ENCODE data around the gene PAFAH1B1.

DNA sequence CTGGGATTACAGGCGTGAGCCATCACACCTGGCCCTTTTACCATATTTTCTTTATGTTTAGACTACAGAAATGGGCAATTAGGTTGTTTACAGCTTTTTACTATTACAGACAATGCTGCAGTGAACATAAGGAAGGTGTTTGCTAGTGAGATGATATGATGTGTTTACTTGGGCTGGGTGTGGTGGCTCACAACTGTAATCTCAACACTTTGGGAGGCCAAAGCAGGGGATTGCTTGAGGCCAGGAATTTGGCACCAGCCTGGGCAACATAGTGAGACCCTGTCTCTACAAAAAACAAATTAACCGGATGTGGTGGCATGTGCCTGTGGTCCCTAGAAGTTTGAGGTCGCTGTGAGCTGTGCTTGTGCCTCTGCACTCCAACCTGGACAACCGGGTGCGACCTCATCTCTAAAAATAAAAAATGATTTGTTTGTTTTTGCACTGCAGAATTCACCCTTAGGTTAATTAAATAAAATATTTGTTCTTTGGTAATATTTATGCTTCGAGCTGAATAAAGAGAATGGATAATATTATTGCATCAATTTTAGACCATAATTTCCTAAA lies 15.0 kb downstream of the PAFAH1B1 start:
- TF ChIP-seq, protein P1, sequence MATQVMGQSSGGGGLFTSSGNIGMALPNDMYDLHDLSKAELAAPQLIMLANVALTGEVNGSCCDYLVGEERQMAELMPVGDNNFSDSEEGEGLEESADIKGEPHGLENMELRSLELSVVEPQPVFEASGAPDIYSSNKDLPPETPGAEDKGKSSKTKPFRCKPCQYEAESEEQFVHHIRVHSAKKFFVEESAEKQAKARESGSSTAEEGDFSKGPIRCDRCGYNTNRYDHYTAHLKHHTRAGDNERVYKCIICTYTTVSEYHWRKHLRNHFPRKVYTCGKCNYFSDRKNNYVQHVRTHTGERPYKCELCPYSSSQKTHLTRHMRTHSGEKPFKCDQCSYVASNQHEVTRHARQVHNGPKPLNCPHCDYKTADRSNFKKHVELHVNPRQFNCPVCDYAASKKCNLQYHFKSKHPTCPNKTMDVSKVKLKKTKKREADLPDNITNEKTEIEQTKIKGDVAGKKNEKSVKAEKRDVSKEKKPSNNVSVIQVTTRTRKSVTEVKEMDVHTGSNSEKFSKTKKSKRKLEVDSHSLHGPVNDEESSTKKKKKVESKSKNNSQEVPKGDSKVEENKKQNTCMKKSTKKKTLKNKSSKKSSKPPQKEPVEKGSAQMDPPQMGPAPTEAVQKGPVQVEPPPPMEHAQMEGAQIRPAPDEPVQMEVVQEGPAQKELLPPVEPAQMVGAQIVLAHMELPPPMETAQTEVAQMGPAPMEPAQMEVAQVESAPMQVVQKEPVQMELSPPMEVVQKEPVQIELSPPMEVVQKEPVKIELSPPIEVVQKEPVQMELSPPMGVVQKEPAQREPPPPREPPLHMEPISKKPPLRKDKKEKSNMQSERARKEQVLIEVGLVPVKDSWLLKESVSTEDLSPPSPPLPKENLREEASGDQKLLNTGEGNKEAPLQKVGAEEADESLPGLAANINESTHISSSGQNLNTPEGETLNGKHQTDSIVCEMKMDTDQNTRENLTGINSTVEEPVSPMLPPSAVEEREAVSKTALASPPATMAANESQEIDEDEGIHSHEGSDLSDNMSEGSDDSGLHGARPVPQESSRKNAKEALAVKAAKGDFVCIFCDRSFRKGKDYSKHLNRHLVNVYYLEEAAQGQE (IDR thresholded peaks at IDR 0.05; ENCODE audit: insufficient read depth in 1 of 2, low read depth in 2 of 2, low read length in 2 of 2) = no peak
- no peak for TF ChIP-seq POLR2AphosphoS5 (IDR thresholded peaks at IDR 0.05; ENCODE audit: low read depth, low read length)
- TF ChIP-seq TAF1 (IDR thresholded peaks at IDR 0.05; ENCODE audit: borderline replicate concordance, insufficient read depth, low read length) = no peak
- TF ChIP-seq SIN3A (IDR thresholded peaks at IDR 0.05; ENCODE audit: borderline replicate concordance, insufficient read depth, low read length) = no peak
